Activated CD4-positive, alpha-beta T cell treated with anti-CD3 and anti-CD28 coated beads for 1 hour (primary cell): ENCODE results near the gene KLHDC8B.
A peak's percentile ranks its signal among the peaks of the same experiment; 100 is the strongest.

Experiments used
- DNase-seq: peaks from one replicate; pipeline ENCODE4 v3.0.0-alpha.2; 2020

KLHDC8B gene

DNA sequence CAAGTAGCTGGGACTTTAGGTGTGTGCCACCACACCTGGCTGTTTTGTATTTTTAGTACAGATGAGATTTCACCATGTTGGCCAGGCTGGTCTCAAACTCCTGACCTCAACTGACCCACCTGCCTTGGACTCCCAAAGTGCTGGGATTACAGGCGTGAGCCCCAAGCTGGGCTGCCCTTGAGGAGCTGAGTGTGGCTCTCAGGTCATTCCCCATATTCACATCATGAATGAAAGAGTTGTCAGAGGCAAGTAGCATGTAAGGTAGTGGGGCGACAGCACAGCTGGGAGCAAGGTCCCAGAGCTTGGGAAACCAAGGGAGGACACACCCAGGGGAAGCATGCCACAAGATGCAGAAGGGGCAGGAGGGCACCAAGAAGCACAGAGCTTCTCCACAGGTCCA is 10.2 kb upstream of the KLHDC8B start:
- no peak for DNase-seq

GRCh38 chr3:49161808-49162530 is 9.4 kb upstream of the KLHDC8B start:
- DNase-seq = no peak

DNA sequence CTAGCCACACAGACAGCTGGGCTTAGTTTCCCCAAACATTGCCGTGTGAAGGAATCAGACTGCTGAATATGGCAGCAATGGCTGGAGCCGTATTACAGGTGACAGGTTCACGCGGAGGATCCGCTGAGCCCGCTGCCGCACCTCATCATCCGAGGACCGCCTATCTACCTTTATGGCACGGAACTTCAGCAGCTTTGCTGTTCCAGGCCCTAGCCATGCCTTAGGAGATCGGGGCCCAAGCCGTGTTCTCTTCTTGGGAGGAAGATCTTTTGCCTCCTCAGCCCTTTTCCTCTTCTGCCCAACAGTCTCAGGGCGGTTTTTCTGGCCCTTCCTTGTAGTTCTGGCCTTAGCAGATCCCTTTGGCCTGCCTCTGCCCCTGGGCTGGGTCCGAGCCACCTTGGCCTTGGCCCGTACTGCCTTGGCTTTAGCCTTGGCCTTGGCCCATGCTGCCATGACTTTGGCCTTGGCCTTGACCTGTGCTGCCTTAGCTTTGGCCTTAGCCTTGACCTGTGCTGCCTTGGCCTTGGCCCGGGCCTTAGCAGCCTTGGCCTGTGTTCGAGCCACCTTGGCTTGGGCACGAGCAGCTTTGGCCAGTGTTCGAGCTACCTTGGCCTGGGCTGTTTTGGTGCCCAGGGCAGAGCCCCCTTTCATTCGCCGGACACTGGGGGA is 8.5 kb upstream of the KLHDC8B start:
- DNase-seq = no peak

DNA sequence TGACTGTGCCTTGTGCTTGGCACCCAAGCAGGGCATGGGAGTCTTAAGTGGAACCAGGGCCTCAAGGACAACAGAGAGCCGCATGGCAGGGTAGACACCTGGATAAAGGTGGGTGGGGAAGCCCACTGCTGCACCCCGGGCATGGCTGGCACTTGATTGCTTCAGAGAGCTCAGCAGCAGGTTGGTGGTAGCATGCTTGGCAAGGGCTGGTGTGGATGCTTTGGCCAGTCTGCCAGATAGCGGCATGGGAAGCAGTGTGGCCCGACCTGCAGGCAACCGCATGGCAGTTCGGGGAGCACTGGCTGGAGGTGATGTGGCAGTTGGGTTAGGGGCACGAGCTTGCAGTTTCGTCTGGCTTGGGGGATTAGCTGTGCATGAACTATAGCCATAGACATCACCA is 7.8 kb upstream of the KLHDC8B start:
- no peak for DNase-seq

DNA sequence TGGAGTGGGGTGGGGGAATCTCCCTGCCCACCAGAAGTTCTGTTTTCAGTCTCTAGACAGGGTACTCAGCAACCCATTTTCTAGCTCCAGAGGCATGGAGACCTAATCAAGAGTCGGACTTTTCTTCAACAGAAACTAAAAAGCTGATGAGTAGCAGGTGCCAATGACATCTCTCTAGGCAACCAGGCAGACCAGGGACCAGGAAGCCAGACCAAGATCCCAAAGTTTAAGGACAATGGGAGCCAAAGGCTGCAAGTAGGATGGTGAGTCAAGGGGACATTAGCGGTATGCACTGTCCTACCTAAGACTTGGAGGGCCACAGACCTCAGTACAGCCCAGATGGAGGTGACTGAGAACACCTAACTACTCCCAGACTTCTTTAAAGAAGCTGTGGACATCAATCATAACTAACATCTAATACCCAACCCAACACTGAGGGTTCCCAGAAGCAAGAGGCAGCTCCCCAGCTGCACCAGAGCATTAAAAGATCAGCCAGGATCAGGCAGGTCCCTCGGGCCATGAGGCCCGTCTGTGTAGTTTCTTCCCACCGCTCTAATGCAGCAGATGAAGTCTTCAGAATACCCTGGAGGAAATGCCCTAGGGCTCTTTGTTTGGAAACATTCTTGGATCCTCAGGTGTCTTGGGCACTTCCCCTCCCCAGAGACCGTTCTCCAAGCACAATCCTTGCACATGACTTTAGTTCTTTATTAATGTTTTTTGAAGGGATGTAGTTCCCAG is 6.2 kb upstream of the KLHDC8B start:
- no peak for DNase-seq

GRCh38 chr3:49165771-49166751 is 5.3 kb upstream of the KLHDC8B start, which contains the start of gene CCDC71:
TSS of gene CCDC71 (minus strand) at chr3:49166331. CDS start at chr3:49164208, 2,123 bp downstream.
- peak; percentile 62 for DNase-seq

DNA sequence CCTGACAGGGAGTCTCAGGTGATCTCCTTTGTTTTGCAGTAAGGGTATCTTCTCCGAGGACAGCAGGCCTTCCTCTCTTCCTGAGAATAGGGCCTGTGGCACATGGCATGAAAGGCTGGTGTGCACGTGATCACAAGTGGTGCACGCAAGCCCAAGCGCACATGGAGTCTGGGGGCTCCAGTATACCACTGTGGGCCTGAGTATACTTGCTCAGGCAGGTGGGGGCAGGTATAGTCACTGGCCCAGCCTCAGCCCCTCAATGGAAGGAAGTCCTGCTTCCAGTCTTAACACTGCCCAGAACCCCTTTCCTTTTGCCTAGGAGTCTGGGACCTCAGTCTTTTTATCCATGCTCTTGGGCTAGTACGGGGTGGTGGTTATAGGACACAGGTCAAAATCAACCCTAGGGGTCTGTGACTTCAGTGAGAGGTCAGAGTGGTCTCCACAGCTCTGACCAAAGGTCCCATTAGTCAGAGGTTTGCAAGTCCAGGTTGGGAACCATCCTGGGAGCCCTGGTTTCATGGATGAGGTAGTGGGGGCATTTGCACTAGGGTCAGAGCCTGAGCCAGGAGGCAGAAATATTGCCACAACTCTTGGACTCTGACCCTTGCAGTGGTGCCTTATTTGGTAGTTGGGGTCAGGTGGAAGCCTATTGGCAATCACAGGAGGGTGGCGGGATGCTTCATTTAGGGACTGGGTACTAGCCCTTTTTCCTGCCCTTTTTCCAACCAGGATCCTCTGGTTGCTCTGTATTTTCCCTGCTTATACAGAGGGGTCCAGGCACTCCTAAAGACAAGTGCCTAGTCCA is 4.4 kb upstream of the KLHDC8B start:
- no peak for DNase-seq

DNA sequence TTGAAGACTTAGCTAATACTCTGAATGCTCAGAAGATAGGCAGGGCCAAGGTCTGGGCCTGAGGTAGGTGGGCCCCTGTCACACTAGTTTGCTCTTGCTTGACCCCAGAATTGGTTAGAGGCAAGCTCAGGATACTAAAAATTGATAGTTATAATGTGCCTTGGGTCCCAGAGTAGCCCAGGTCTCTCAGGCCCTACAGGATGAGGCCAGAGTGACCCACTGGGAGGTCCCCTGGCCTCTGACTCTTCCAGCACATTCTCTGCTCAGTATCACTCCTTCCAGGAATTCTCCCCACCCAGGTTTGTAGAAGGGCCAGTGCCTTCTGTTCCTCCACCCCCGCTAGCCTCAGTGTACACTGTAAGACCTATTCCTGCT is 667 bp upstream of the KLHDC8B start:
- no peak for DNase-seq

GRCh38 chr3:49171775-49172500 is 540 bp downstream of the KLHDC8B start:
- no peak for DNase-seq

GRCh38 chr3:49172551-49173041 is 1.2 kb downstream of the KLHDC8B start:
- no peak for DNase-seq

- DNase-seq = no peak
Observed at GRCh38 chr3:49173116-49173791, 1.9 kb downstream of the KLHDC8B start.

DNA sequence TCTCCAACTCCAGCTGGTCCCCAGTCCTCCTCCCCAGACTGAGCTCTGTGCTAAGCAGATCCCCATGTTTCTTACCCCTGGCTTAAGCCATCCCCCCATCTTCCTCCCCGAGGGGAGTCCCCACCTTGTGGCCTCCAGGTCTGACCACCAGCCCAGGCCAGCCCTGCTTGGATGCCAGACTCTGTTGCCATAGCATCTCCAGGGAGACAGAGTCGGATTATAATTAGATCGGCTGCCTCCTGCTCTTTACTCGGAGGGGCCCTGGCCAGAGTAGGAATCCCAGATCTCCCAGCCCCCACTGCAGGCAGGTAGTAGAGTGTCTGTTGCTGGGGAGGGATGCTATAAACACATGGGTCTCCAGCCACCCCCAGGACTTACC is 2.4 kb downstream of the KLHDC8B start:
- no peak for DNase-seq

GRCh38 chr3:49174397-49174985 is 3.1 kb downstream of the KLHDC8B start:
- DNase-seq = no peak

- DNase-seq = no peak
Observed at GRCh38 chr3:49175530-49175929, 4.1 kb downstream of the KLHDC8B start.

DNA sequence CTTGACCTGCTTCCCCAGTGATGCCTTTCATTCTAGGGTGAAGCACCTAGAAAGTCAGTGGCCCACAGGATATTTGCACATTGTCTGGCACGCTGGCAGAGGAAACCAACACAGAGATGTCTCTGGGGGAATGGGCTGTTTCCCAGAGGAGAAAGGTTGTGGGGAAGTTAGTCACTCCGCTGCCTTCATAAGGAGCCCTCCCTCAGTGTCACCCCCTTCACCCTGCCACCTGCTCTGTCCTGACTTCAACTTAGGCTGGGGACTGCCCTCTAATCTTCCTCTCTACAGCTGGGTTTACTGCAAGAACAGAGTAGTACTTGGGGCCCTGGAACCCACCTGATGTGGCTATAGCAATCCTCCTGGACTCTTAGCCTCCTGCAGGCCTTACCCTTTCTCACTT is 5.7 kb downstream of the KLHDC8B start:
- DNase-seq = no peak

- no peak for DNase-seq
Observed at GRCh38 chr3:49180116-49180515, 8.7 kb downstream of the KLHDC8B start.

DNA sequence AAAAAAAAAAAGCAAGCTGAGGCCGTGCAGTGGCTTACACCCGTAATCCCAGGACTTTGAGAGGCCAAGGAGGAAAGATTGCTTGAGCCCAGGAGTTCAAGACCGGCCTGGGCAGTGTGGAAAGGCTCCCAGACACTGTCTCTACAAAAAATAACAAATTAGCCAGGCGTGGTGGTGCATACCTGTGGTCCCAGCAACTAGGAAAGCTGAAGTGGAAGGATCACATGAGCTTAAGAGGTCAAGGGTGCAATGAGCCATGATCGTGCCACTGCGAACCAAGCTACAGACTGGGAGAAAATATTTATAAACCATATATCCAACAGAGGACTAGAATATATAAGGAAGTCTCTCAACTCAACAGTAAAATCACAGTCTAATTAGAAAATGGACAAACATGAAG is 10.0 kb downstream of the KLHDC8B start:
- no peak for DNase-seq

DNA sequence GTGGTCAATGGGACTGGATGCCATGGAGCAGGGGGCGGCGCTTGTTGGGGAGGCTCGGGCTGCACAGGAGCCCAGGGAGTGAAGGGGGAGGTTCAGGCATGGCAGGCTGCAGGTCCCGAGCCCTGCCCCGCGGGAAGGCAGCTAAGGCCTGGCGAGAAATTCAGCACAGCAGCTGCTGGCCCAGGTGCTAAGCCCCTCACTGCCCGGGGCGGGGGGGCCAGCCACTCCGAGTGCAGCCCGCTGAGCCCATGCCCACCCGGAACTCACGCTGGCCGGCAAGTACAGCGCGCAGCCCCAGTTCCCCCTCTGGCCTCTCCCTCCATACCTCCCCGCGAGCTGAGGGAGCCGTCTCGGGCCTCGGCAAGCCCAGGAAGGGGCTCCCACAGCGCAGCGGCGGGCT is 11.3 kb downstream of the KLHDC8B start:
- no peak for DNase-seq

DNA sequence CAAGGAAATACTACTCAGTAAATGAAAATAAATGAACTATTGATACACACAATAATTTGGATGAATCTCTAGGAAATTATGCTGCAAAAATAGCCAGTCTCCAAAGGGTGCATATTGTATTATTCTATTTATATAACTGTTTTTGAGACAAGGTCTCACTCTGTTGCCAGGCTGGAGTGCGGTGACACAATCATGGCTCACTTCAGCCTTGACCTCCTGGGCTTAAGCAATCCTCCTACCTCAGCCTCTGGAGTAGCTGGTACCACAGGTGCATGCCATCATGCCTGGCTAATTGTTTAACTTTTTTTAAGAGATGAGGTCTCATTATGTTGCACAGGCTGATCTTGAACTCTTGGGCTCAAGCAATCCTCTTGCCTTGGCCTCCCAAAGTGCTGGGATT is 12.5 kb downstream of the KLHDC8B start:
- no peak for DNase-seq

DNA sequence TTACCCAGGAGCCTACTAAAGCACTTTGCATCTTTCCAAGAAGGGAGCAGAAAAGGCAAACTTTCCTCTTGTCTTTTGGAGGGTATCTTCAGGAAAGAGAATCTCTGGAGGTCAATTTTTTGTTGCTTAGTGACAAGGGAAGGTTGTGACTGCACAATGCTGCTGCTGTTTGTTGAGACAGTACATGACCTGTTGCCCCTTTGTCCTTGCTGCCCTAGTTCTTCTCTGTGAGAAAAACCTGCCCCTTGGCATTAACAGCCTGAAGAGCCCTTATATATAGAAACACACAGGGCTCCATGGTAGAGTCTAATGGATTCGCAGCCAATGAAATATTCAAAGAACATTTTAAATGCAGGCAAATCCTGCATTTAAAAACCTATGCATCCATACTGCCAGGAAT is 20.3 kb downstream of the KLHDC8B start:
- DNase-seq = no peak
